Embryonic facial prominence (tissue), 1 donor: ENCODE measurements around the gene ENTHD1.
"Not testable (repeated sequence)": the region's sequence is repeated elsewhere in the genome, so short reads cannot be mapped to it uniquely, and the experiment has no call there.

Experiments used
- DNase-seq: peaks from one replicate; pipeline ENCODE4 v3.0.0-alpha.2; 2016; ENCODE audit errors: extremely low spot score

ENTHD1 gene

GRCh38 chr22:39898997-39899396, 5.4 kb upstream of the ENTHD1 start:
- no peak for DNase-seq

- no peak for DNase-seq
Measured at GRCh38 chr22:39897841-39898240, 4.3 kb upstream of the ENTHD1 start.

GRCh38 chr22:39896313-39896996, 2.9 kb upstream of the ENTHD1 start:
- no peak for DNase-seq

GRCh38 chr22:39895682-39896081, 2.1 kb upstream of the ENTHD1 start:
- DNase-seq, result no peak

- DNase-seq, result no peak
Measured at GRCh38 chr22:39894554-39895092, 1.1 kb upstream of the ENTHD1 start.

- DNase-seq, result not testable (repeated sequence)
Measured at GRCh38 chr22:39889924-39890323, 3.6 kb downstream of the ENTHD1 start.

GRCh38 chr22:39883057-39883456, 10.5 kb downstream of the ENTHD1 start:
- no peak for DNase-seq

GRCh38 chr22:39880722-39881121, 12.8 kb downstream of the ENTHD1 start:
- no peak for DNase-seq

- DNase-seq, result no peak
Measured at GRCh38 chr22:39877079-39877845, 16.3 kb downstream of the ENTHD1 start.

- not testable (repeated sequence) for DNase-seq
Measured at GRCh38 chr22:39875176-39875885, 18.2 kb downstream of the ENTHD1 start.

GRCh38 chr22:39873965-39874364, 19.6 kb downstream of the ENTHD1 start:
- DNase-seq, result no peak

GRCh38 chr22:39872548-39872947, 21.0 kb downstream of the ENTHD1 start:
- DNase-seq, result no peak

- DNase-seq, result no peak
Measured at GRCh38 chr22:39871008-39871798, 22.4 kb downstream of the ENTHD1 start.

- DNase-seq, result not testable (repeated sequence)
Measured at GRCh38 chr22:39869797-39870196, 23.8 kb downstream of the ENTHD1 start.

- DNase-seq, result no peak
Measured at GRCh38 chr22:39868741-39869140, 24.8 kb downstream of the ENTHD1 start.

GRCh38 chr22:39859903-39860588, 33.5 kb downstream of the ENTHD1 start:
- no peak for DNase-seq

GRCh38 chr22:39856588-39856987, 37.0 kb downstream of the ENTHD1 start:
- no peak for DNase-seq

- no peak for DNase-seq
Measured at GRCh38 chr22:39852799-39853198, 40.8 kb downstream of the ENTHD1 start.

- DNase-seq, result no peak
Measured at GRCh38 chr22:39851606-39852315, 41.8 kb downstream of the ENTHD1 start.

GRCh38 chr22:39847477-39847876, 46.1 kb downstream of the ENTHD1 start:
- DNase-seq, result no peak
